CD4-positive, CD25-positive, alpha-beta regulatory T cell (primary cell): ENCODE data around the gene EZR. TPM values are rescaled to one million over a fixed set of nuclear protein-coding genes. Genes with fewer than 3 reads are reported as not detected.

Experiments used
- ATAC-seq, 2 donors: fragments of 150-1000 bp; cut with Tn5 transposase; one replicate each; pipeline ENCODE4 v1.10.0; 2021; ENCODE audit warnings: low read depth in 2 of 2, moderate number of reproducible peaks in 2 of 2, moderate library complexity in 1 of 2
- DNase-seq, 3 donors: peaks; one replicate each; pipeline versions ENCODE4 v3.0.0 to v3.0.0-alpha.2; 2012 to 2022; ENCODE audit warnings: mixed read lengths in 1 of 3
- H3K27ac ChIP-seq: one replicate; pipeline ENCODE4 v1.7.0; 2013; ENCODE audit warnings: mild to moderate bottlenecking, low read length; ENCODE audit not compliant: insufficient read depth, poor library complexity, severe bottlenecking
- H3K27me3 ChIP-seq: one replicate; pipeline ENCODE4 v1.7.0; 2013; ENCODE audit warnings: low read length; ENCODE audit not compliant: control insufficient read depth, insufficient read depth
- H3K36me3 ChIP-seq: one replicate; pipeline ENCODE4 v1.7.0; 2013; ENCODE audit warnings: mild to moderate bottlenecking, low read length, moderate library complexity; ENCODE audit not compliant: control insufficient read depth, insufficient read depth
- H3K4me1 ChIP-seq: 2 replicates; pipeline ENCODE4 v1.7.0; 2013; ENCODE audit warnings: mild to moderate bottlenecking, low read length; ENCODE audit not compliant: insufficient read depth, control insufficient read depth, poor library complexity, severe bottlenecking
- H3K4me3 ChIP-seq: one replicate; pipeline ENCODE4 v1.7.0; 2013; ENCODE audit warnings: low read depth, mild to moderate bottlenecking, low read length, moderate library complexity
- H3K9me3 ChIP-seq, 2 experiments: 1 replicate in 1 of 2; 2 replicates in 1 of 2; pipeline ENCODE4 v1.7.0; 2013; ENCODE audit warnings: low read length in 2 of 2, mild to moderate bottlenecking in 1 of 2, moderate library complexity in 1 of 2; ENCODE audit not compliant: control insufficient read depth in 2 of 2
- H3K27ac Mint-ChIP-seq, 3 donors: one replicate each; pipeline ENCODE4 v1.8.0; 2020 to 2022; ENCODE audit warnings: mild to moderate bottlenecking in 3 of 3, mixed read lengths in 3 of 3, moderate library complexity in 2 of 3
- H3K27me3 Mint-ChIP-seq: one replicate; pipeline ENCODE4 v1.8.0; 2022; ENCODE audit warnings: mild to moderate bottlenecking, mixed read lengths
- H3K36me3 Mint-ChIP-seq: one replicate; pipeline ENCODE4 v1.8.0; 2020; ENCODE audit warnings: mixed read lengths
- H3K4me1 Mint-ChIP-seq, 4 donors: one replicate each; pipeline ENCODE4 v1.8.0; 2020 to 2022; ENCODE audit warnings: mixed read lengths in 4 of 4, mild to moderate bottlenecking in 1 of 4
- H3K4me3 Mint-ChIP-seq, 4 donors: one replicate each; pipeline ENCODE4 v1.8.0; 2020 to 2022; ENCODE audit warnings: mild to moderate bottlenecking in 4 of 4, mixed read lengths in 4 of 4, moderate library complexity in 3 of 4
- H3K9me3 Mint-ChIP-seq, 7 donors: one replicate each; pipeline ENCODE4 v1.8.0; 2020 to 2022; ENCODE audit warnings: mixed read lengths in 7 of 7, mild to moderate bottlenecking in 3 of 7, moderate library complexity in 2 of 7
- polyA plus RNA-seq, 4 donors: library from polyadenylated mRNA; unstranded; fragments of 300-500 nt; fragmentation: Illumina TruSeq; gene quantifications; one replicate each; pipeline ENCODE4 v1.2.3, GENCODE V29; 2021
- total RNA-seq: library from RNA; stranded (reverse); gene quantifications from one replicate; pipeline ENCODE4 v1.2.3, GENCODE V29; 2022

Gene EZR
- total and polyA plus RNA-seq, 5 donors from 2014 or later = 310 to 559 (median 396) TPM

GRCh38 chr6:158717341-158718330 lies 101.5 kb downstream of the EZR start:
- Mint-ChIP-seq H3K9me3 (no peaks in the 10 kb centered on the region), H3K4me1 (peaks cover 6 to 46% (median 28%) of the 10 kb centered on the region in 4 donors), H3K27me3 (no peaks in the 10 kb centered on the region), H3K27ac (peak overlapping the region; percentile 72 to 92 (median 86)), H3K36me3 (peaks cover 39% of the 10 kb centered on the region), H3K4me3 (peak overlapping the region; percentile 33 to 62 (median 46))
- Histone ChIP-seq H3K27ac (peak overlapping the region; percentile 68), H3K36me3 (peaks cover 26% of the 10 kb centered on the region), H3K9me3 (no peaks in the 10 kb centered on the region), H3K4me3 (peak overlapping the region; percentile 37), H3K4me1 (peaks cover 44% of the 10 kb centered on the region), H3K27me3 (no peaks in the 10 kb centered on the region)
- DNase-seq (peak in 2 of 3 donors; percentile 22 to 73), ATAC-seq (peak; percentile 23 to 29)

Other genes with a start within 250 kb of the EZR start
- gene DYNLT1, start 174.6 kb downstream of the EZR start, total RNA-seq = 123 TPM
- gene DYNLT1, start 174.6 kb downstream of the EZR start, polyA plus RNA-seq = 100 to 1,000 TPM; 103 to 127 (median 113) TPM
- gene SYTL3, start 169.3 kb downstream of the EZR start, total RNA-seq = 54.8 TPM
- gene SYTL3, start 169.3 kb downstream of the EZR start, polyA plus RNA-seq = 10 to 100 TPM; 12.2 to 15.5 (median 13.8) TPM
- gene RSPH3, start 180.8 kb upstream of the EZR start, total RNA-seq = 1.5 TPM
- gene RSPH3, start 180.8 kb upstream of the EZR start, polyA plus RNA-seq = 1 to 10 TPM; 2.0 to 3.4 (median 2.5) TPM
- gene TAGAP, start 225.6 kb upstream of the EZR start, total RNA-seq = 330 TPM
- gene TAGAP, start 225.6 kb upstream of the EZR start, polyA plus RNA-seq = 100 to 1,000 TPM; 105 to 191 (median 161) TPM